Sigmoid colon (tissue), 7 donors: Measurements from ENCODE around the gene SYK. TPM values are rescaled to one million over a fixed set of nuclear protein-coding genes. Genes with fewer than 3 reads are reported as not detected.

Experiments used
- DNase-seq: peaks from one replicate; pipeline ENCODE4 v3.0.0-alpha.2; 2019
- H3K27ac ChIP-seq, 4 donors: fragments of 200-600 bp; sonication (generic); one replicate each; pipeline ENCODE4 v1.5.1; 2016 to 2019; ENCODE audit warnings: mild to moderate bottlenecking in 1 of 4
- H3K27me3 ChIP-seq, 3 donors: fragments of 200-600 bp; sonication (generic); one replicate each; pipeline ENCODE4 v1.5.1; 2019; ENCODE audit warnings: mild to moderate bottlenecking in 1 of 3
- H3K36me3 ChIP-seq, 4 donors: fragments of 200-600 bp; sonication (generic); one replicate each; pipeline ENCODE4 v1.5.1; 2016 to 2019
- H3K4me1 ChIP-seq, 4 donors: fragments of 200-600 bp; sonication (generic); one replicate each; pipeline ENCODE4 v1.5.1; 2017 to 2019
- H3K4me3 ChIP-seq, 4 donors: fragments of 200-600 bp; sonication (generic); one replicate each; pipeline ENCODE4 v1.5.1; 2017 to 2019; ENCODE audit warnings: mild to moderate bottlenecking in 2 of 4, moderate library complexity in 1 of 4
- H3K9me3 ChIP-seq, 4 donors: fragments of 200-600 bp in 3 of 4; sonication (generic) in 3 of 4; one replicate each; pipeline versions ENCODE4 v1.5.1 to v1.6.1; 2013 to 2019
- EP300 ChIP-seq, 4 donors: sonication (generic); formaldehyde crosslinking; IDR thresholded peaks; one replicate each; pipeline ENCODE4 v1.6.1; 2017; ENCODE audit warnings: antibody characterized with exemption in 4 of 4
- POLR2A ChIP-seq, 2 donors: fragments of 450-650 bp; IDR thresholded peaks; one replicate each; pipeline ENCODE4 v1.6.1; 2016; ENCODE audit warnings: antibody characterized with exemption in 2 of 2, mild to moderate bottlenecking in 2 of 2, moderate library complexity in 2 of 2
- POLR2AphosphoS5 ChIP-seq, 4 donors: sonication (generic); formaldehyde crosslinking; IDR thresholded peaks; one replicate each; pipeline ENCODE4 v1.6.1; 2017; ENCODE audit warnings: antibody characterized with exemption in 4 of 4
- WGBS, 2 donors: extraction: QIAGEN DNeasy Blood & Tissue Kit; methylation state at CpG; one replicate each; pipeline ENCODE4 v1.1.7; 2013; 5-methylcytosine and 5-hydroxymethylcytosine counted together
- intact Hi-C: fragments of 100-400 bp; cut with DNase I; formaldehyde crosslinking; loops from one replicate; pipeline ENCODE4 v1.15.1; 2023
- polyA plus RNA-seq, 3 donors: library from polyadenylated mRNA; stranded (reverse); fragments of 200-250 nt; gene quantifications; one replicate each; pipeline ENCODE4 v1.2.3, GENCODE V29; 2013
- total RNA-seq, 4 donors: library from RNA; depleted of rRNA; stranded (reverse); fragments of >200 nt; gene quantifications; one replicate each; pipeline ENCODE4 v1.1.0, GENCODE V29; 2016
- TF ChIP-seq, protein P1 (sequence below), 4 experiments: fragments of 450-650 bp in 3 of 4; fragments of 200-600 bp in 1 of 4; IDR thresholded peaks; one replicate each; pipeline ENCODE4 v1.5.1; 2016 to 2019; ENCODE audit warnings: antibody characterized with exemption in 4 of 4, mild to moderate bottlenecking in 3 of 4, moderate library complexity in 2 of 4
- donor health status: healthy with polysubstance abuse.
- donor health status: Bipolar disorder and iron deficiency.
- donor health status: healthy.

The SYK gene
- total and polyA plus RNA-seq, 7 donors = 7.8 to 35.8 (median 16.4) TPM

GRCh38 chr9:90929626-90930025 is 128.0 kb downstream of the SYK start:
- no peak for DNase-seq
- no peak overlapping the region for H3K27ac ChIP-seq
- no peaks in the 10 kb centered on the region for H3K36me3 ChIP-seq
- TF ChIP-seq, protein P1, sequence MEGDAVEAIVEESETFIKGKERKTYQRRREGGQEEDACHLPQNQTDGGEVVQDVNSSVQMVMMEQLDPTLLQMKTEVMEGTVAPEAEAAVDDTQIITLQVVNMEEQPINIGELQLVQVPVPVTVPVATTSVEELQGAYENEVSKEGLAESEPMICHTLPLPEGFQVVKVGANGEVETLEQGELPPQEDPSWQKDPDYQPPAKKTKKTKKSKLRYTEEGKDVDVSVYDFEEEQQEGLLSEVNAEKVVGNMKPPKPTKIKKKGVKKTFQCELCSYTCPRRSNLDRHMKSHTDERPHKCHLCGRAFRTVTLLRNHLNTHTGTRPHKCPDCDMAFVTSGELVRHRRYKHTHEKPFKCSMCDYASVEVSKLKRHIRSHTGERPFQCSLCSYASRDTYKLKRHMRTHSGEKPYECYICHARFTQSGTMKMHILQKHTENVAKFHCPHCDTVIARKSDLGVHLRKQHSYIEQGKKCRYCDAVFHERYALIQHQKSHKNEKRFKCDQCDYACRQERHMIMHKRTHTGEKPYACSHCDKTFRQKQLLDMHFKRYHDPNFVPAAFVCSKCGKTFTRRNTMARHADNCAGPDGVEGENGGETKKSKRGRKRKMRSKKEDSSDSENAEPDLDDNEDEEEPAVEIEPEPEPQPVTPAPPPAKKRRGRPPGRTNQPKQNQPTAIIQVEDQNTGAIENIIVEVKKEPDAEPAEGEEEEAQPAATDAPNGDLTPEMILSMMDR (IDR thresholded peaks at IDR 0.05) = no peak
- TF ChIP-seq POLR2AphosphoS5 (IDR thresholded peaks at IDR 0.05) (no peak), EP300 (IDR thresholded peaks at IDR 0.05) (no peak), POLR2A (IDR thresholded peaks at IDR 0.05) (no peak)
- intact Hi-C loops = no loop called here
- H3K27me3 ChIP-seq = no peaks in the 10 kb centered on the region
- H3K9me3 ChIP-seq = peaks cover 0 to 3% (median 0%) of the 10 kb centered on the region in 4 donors
- H3K4me3 ChIP-seq = no peak overlapping the region
- WGBS, 2 donors = 89 to 94% methylated on average over 4 of the region's 4 CpGs
- no peaks in the 10 kb centered on the region for H3K4me1 ChIP-seq

- H3K27ac ChIP-seq = no peak overlapping the region
- WGBS, 2 donors = 88% methylated on average over 3 of the region's 3 CpGs
- no peak overlapping the region for H3K4me3 ChIP-seq
- H3K4me1 ChIP-seq = no peaks in the 10 kb centered on the region
- H3K36me3 ChIP-seq = no peaks in the 10 kb centered on the region
- peaks cover 0 to 3% (median 0%) of the 10 kb centered on the region in 4 donors for H3K9me3 ChIP-seq
- intact Hi-C loops = no loop called here
- TF ChIP-seq, protein P1 (IDR thresholded peaks at IDR 0.05) = no peak
- TF ChIP-seq POLR2AphosphoS5 (IDR thresholded peaks at IDR 0.05) = no peak
- no peak for TF ChIP-seq POLR2A (IDR thresholded peaks at IDR 0.05)
- TF ChIP-seq EP300 (IDR thresholded peaks at IDR 0.05) = no peak
- no peak for DNase-seq
- no peaks in the 10 kb centered on the region for H3K27me3 ChIP-seq
Measured at GRCh38 chr9:90933468-90933867, 131.8 kb downstream of the SYK start.

DNA sequence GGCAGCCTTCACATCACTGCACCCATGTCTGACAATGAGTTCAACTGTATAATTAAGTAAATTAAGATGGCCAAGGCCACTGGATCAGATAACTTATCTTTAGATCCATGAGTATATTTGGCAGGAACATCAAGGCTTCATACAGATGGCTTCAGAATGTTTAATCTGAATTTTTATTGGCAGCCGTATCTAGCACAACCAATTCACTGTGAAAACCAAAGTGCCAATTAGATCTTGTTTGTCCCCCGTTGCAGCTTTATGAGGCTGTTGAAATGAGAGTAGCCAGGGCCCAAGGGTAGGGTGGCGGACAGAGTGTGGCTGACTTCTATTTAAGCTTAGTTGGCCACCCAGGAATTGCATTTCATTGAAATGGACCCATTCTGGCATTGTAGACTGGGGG is 137.7 kb downstream of the SYK start:
- WGBS, 2 donors = 16 to 65% methylated on average over 3 of the region's 3 CpGs
- TF ChIP-seq EP300 (IDR thresholded peaks at IDR 0.05) (no peak), POLR2A (IDR thresholded peaks at IDR 0.05) (no peak), POLR2AphosphoS5 (IDR thresholded peaks at IDR 0.05) (no peak)
- TF ChIP-seq, protein P1 (IDR thresholded peaks at IDR 0.05) = no peak
- no peaks in the 10 kb centered on the region for H3K4me1 ChIP-seq
- no peak for DNase-seq
- H3K27me3 ChIP-seq = no peaks in the 10 kb centered on the region
- H3K36me3 ChIP-seq = no peaks in the 10 kb centered on the region
- intact Hi-C loops = no loop called here
- H3K27ac ChIP-seq = no peak overlapping the region
- peaks cover 0 to 3% (median 0%) of the 10 kb centered on the region in 4 donors for H3K9me3 ChIP-seq
- no peak overlapping the region for H3K4me3 ChIP-seq

- no peaks in the 10 kb centered on the region for H3K4me1 ChIP-seq
- no peaks in the 10 kb centered on the region for H3K36me3 ChIP-seq
- DNase-seq = no peak
- intact Hi-C loops = no loop called here
- TF ChIP-seq, protein P1 (IDR thresholded peaks at IDR 0.05) = no peak
- TF ChIP-seq POLR2A (IDR thresholded peaks at IDR 0.05) = no peak
- TF ChIP-seq EP300 (IDR thresholded peaks at IDR 0.05) = no peak
- no peak for TF ChIP-seq POLR2AphosphoS5 (IDR thresholded peaks at IDR 0.05)
- no peak overlapping the region for H3K4me3 ChIP-seq
- no peak overlapping the region for H3K27ac ChIP-seq
- peaks cover 0 to 3% (median 0%) of the 10 kb centered on the region in 4 donors for H3K9me3 ChIP-seq
- H3K27me3 ChIP-seq = no peaks in the 10 kb centered on the region
- WGBS, 2 donors = 62 to 89% methylated on average over 1 of the region's 1 CpG
Measured at GRCh38 chr9:90940280-90940679, 138.7 kb downstream of the SYK start.

DNA sequence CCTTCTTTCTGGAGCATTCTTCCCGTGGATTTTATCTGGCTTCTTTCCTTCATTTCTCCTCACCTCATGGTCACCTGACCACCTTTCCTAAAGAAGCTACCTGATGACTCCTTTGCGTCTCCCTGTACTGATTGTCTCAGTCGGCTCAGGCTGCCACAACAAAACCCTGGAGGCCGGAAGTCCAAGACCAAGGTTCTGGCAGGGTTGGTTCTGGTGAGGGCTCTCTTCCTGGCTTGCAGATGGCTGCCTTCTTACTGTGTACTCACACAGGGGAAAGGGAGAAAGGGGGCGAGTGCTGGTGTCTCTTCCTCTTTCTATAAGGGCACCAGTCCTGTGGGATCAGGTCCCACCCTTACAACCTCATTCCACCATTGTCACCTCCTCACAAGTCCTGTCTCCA is 140.0 kb downstream of the SYK start:
- Histone ChIP-seq H3K36me3 (no peaks in the 10 kb centered on the region), H3K4me1 (no peaks in the 10 kb centered on the region), H3K4me3 (no peak overlapping the region), H3K9me3 (peaks cover 0 to 3% (median 0%) of the 10 kb centered on the region in 4 donors), H3K27ac (no peak overlapping the region), H3K27me3 (no peaks in the 10 kb centered on the region)
- DNase-seq = no peak
- intact Hi-C loops = no loop called here
- TF ChIP-seq POLR2AphosphoS5 (IDR thresholded peaks at IDR 0.05) (no peak), POLR2A (IDR thresholded peaks at IDR 0.05) (no peak), EP300 (IDR thresholded peaks at IDR 0.05) (no peak)
- TF ChIP-seq, protein P1 (IDR thresholded peaks at IDR 0.05) = no peak
- WGBS, 2 donors = 90 to 93% methylated on average over 5 of the region's 5 CpGs
